Activated CD8-positive, alpha-beta memory T cell treated with anti-CD3 and anti-CD28 coated beads for 36 hours (primary cell): ENCODE data around the gene TMTC3. TPM values are rescaled to one million over a fixed set of nuclear protein-coding genes. Genes with fewer than 3 reads are reported as not detected.
"Not testable (repeated sequence)": the region's sequence is repeated elsewhere in the genome, so short reads cannot be mapped to it uniquely, and the experiment has no call there.

ENCODE experiments used
- CTCF ChIA-PET: fragments of 350-600 bp; sonication (Branson Sonifier 250); formaldehyde crosslinking; loops from one replicate; lab custom pipeline; 2021; ENCODE audit warnings: antibody characterized with exemption; lab: Charles Lee
- POLR2A ChIA-PET: fragments of 350-600 bp; sonication (Branson Sonifier 250); formaldehyde crosslinking; loops from one replicate; lab custom pipeline; 2021; ENCODE audit warnings: antibody characterized with exemption; lab: Charles Lee
- total RNA-seq, 2 experiments: library from RNA; stranded (reverse); gene quantifications; one replicate each; pipeline ENCODE4 v1.2.3, GENCODE V29; 2021

TMTC3 gene
- 1 to 10 TPM; 7.9 to 8.8 TPM for total RNA-seq

DNA sequence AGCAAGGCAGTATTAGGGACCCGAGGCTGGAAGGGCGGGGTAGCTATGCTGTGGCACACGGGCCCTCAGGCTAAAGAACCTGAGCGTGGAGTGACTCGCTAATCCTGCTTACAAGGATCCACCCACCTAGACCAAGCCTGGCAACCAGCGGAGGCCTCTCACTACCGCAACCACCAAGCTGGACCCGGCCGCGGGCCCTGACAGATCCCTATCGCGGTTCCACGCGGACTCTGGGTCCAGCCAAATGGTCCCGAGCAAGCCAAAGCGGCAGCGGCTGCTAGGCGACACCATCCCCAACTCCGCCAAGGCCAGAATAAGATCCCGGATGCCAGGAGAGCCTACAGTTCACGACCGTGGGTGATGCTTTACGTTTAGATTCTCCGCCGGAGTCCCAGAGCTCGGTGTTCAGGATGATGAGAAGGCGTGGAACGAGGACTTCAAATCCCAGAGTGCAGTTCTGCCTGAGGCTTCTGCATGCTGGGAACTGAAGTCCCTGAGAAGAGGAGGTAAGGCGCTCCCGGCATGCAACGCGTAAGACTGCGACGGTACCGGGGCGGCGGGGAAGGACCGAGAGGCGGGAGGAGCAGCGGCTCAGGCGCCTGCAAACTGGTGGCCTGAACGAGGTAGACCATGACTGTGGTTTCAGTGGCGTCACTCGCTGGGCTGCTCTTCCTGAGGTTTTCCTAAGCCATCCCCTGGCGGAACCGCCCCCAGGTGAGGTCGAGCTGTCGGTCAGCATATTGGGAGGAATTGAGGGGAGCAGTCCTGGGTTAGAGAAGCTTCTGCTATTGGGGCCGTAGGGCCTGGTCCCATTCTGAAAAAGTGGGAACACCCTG lies at the start of gene TMTC3, which contains the start of gene CEP290:
Gene TMTC3, plus strand, starts transcription at position 534 of the 836 bp plus-strand sequence. CDS start 6,009 bp downstream, outside the sequence.
Gene CEP290, minus strand, starts transcription at position 315 of the 836 bp plus-strand sequence. CDS start 781 bp downstream, outside the sequence.
- CTCF ChIA-PET = interaction anchor here (1.6 kb wide), 1 partner anchor 877 kb away, joined by 3 read pairs; no protein-coding TSS in a partner anchor

DNA sequence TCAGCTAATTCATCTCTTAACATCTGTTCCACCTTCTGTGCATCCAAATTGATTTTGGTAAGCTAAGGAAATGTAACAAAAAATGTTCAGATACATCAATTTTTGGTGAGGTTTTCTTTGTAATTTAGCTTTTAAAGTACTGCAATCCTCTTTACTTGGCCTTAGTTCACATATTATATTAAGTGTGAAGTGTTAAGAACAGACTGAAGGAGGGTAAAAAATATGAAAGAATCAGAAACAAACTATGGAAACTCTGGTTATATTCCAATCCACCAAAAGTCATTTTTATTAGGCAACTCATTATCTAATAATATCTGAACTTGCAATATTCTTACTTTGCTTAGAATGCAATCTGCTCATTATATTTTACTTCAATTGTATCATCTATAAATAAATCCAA lies 49.3 kb upstream of the TMTC3 start:
- POLR2A ChIA-PET = no interaction called here

More for the DNA sequence above, at the start of gene TMTC3, which contains the start of gene CEP290:
- POLR2A ChIA-PET = interaction anchor here (0.9 kb wide), 1 partner anchor 79 kb away, joined by 3 read pairs; no protein-coding TSS in a partner anchor

DNA sequence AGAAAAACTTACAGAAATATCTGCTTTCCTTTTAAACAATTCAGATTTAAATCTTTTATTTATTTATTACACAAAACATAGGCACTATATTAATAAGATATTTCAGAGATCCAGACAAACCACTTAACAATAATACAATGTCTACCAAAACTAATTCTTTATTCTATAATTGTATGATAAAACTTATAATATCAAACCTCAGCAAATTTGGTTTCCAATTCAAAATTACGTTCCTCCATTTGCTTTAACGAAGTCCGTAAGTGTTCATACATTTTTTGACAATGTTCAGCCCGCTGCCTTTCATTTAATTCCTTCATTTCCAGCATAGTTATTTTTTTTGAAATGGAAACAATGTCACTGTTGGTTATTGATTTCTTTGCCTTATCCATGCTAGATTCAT lies 48.5 kb upstream of the TMTC3 start:
- ChIA-PET POLR2A (no interaction called here), CTCF (no interaction called here)

More for the DNA sequence above, 49.3 kb upstream of the TMTC3 start:
- CTCF ChIA-PET = no interaction called here

DNA sequence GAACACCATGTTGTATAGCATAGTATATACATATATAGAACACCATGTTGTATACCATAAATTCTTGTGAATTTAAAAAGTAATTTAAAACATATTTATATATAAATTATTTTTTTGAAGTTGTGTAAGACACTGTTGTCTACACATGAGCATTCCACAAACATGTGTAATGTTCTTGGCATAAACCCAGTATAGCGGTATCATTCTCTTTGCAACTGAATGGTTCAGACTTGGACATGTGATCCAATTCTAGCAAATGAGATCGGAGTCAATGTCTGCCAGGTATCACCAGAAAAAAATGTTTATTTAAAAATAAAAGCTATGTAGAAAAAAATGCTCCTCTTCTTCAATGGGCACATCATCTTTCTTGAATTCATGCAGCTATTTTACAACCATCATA lies 34.1 kb upstream of the TMTC3 start:
- CTCF ChIA-PET = no interaction called here
- POLR2A ChIA-PET = no interaction called here

DNA sequence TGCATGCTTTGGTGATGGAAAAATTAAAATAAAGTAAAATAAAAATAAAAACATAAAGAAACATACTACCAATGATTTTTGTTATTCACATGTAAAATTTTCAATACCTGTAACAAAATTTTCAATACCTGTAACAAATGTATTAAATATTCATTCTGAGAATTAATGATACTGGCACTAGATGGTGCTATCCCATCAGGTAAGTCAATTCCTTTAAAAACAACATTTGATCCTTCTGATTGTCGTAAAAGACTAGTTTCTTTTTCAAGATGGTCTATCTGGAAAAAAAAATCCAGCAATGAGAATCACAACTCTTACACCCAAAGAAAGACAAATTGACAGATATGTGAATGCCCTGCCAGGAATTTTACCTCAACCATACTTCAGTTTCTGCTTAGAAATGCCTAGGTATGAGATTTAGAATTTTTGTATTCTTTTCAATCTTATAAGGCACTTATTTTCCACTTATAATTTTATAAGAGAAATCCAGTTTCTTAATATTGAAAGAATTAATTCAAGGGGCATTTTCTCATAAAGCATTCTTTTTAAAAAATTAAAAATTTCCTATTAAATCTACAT lies 30.9 kb upstream of the TMTC3 start:
- CTCF ChIA-PET = interaction anchor here (1.4 kb wide), 1 partner anchor 8 kb away, joined by 5 read pairs; no protein-coding TSS in a partner anchor

DNA sequence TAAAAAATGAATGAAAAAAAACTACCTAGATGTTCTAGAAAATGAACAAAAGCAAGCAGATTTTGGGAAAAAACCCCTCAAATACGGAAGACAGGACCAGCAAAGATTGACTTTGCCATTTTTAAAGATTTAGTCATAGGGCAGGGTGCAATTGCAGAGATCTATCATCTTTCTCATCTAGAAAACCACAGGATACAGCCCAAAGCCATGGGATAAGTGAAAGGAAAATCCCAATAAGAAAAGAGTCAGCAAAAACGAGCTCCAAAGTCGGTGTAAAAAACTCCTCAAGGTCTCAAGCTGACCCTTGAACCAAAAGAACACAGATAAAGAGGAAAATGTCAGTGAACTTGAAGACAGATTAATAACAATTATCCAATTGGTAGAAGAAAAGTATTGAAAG lies 28.2 kb upstream of the TMTC3 start:
- CTCF ChIA-PET = no interaction called here
- POLR2A ChIA-PET = no interaction called here

More for the DNA sequence above, 30.9 kb upstream of the TMTC3 start:
- POLR2A ChIA-PET = no interaction called here

DNA sequence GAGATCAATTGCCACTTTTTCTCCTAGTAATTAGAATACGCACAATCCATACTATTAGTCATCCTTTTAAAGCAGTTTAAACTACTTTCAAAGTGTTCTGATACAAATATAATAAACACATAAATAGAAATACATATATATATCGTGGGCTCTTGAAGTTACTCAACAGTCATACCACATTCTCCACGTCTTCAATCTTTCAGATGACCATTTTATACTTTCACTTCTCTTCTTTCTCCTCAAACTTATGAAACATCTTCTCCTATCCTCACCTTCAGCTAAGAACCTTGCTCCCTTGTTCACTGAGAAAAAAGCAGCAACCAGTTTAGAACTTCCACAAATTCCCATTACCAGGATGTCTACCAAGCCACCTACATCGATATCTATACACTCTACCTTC lies 19.4 kb upstream of the TMTC3 start:
- ChIA-PET POLR2A (no interaction called here), CTCF (no interaction called here)

DNA sequence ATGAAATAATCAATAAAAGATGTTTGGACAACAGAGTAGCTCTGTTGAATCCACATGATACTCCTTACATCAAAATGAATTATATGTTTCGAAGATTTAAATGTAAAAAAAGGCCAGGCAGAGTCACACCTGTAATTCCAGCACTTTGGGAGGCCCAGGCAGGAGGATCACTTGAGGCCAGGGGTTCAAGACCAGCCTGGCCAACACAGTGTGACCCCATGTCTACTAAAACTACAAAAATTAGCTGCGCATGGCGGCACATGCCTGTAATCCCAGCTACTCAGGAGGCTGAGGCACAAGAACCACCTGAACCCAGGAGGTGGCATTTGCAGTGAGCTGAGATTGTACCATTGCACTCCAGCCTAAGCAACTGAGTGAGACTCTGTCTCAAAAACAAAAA lies 15.0 kb upstream of the TMTC3 start:
- POLR2A ChIA-PET = no interaction called here

DNA sequence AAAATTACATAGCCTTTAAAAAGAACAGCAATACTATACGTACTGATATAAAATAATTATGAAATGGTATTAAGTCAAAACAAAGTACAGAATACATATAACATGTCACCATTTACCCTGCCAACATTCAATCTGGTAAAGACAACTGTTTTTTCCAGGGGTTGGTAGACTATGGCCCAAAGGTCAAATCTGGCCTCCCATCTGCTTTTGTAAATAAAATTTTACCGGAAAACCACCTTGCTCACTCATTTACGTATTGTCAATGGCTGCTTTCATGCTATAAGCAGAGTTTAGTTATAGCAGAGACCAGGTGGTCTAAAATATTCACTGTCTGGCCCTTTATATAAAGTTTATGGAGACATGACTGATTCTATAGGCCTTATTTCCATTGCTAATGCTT lies 14.3 kb upstream of the TMTC3 start:
- ChIA-PET POLR2A (no interaction called here), CTCF (no interaction called here)

More for the DNA sequence above, 15.0 kb upstream of the TMTC3 start:
- CTCF ChIA-PET = no interaction called here

DNA sequence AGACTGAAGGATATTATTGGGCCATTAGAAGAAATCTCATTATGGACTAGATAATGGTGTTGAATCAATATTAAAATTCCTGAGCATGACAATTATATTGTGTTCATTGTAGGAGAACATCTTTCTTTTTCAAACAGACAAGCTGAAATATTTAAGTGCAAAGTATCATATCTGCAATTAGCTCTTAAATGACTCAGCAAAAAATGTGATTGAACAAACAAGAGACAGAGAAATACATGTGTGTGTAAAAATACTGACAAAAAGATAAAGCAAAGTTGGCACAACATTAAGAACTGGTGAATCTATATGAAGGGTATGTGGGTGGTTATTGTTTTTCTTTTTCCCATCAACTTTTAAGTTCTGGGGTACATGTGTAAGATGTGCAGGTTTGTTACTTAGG lies 9.7 kb upstream of the TMTC3 start:
- POLR2A ChIA-PET = no interaction called here
- CTCF ChIA-PET = no interaction called here

DNA sequence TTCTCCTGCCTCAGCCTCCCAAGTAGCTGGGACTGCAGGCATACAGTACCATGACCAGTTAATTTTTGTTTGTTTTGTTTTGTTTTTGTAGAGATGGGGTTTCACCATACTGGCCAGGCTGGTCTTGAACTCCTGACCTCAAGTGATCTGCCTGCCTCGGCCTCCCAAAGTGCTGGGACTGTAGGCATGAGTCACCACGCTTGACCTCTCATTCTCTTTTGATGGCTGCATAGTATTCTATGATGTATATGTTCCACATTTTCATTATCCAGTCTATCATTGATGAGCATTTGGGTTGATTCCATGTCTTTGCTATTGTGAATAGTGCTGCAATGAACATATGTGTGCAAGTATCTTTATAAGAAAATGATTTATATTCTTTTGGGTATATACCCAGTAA lies 8.9 kb upstream of the TMTC3 start:
- POLR2A ChIA-PET, CTCF ChIA-PET: not testable (repeated sequence)

DNA sequence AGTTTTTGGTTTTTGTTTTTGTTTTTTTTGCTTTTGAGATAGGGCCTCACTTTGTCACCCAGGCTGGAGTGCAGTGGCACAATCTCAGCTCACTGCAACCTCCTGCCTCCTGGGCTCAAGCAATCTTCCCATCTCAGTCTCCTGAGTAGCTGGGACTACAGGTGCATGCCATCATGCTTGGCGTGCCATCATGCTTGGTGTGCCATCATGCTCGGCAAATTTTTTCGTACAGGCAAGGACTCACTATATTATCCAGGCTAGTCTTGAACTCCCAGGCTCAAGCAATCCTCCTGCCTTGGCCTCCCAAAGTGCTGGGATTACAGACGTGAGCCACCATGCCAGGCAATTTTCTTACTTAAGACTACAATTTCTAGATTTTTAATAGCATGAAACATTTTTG lies 2.4 kb upstream of the TMTC3 start:
- POLR2A ChIA-PET, CTCF ChIA-PET: not testable (repeated sequence)

DNA sequence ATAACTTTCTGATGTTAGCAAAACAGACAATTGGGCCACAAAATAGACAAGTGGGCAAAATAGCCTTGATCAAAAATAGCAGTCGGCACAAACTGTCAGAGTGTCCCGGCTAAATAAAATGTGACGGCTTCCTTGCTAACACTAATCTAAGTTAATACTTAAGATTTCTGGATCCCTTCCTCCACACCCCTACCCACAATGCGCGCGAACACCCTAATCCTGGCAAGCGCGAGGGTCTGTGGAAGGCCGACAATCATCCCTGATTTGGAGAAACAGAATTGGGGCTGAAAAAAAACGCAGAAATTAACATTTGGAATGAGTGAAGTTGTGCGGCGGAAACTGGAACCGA lies 708 bp upstream of the TMTC3 start:
- ChIA-PET CTCF (no interaction called here), POLR2A (no interaction called here)

DNA sequence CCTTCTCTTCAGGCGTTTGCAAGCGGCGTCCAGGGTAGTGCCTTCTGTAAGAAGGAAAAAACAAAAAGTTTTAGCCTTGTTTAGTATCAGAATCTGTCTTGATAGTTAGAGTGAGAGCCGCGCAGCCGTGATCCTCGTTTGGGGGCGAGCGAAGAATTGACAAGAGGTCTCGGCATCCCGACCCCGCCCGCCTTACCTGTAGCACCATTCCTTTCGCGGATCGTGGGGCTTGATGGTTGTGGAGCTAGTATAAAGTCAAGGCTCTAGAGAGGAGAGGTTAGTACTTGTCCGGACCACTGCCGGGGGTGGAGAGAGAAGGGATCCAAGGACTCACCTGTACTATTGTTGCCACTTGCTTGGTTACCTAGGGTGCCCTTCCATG lies 494 bp downstream of the TMTC3 start:
- ChIA-PET POLR2A (interaction anchor here (0.9 kb wide), 1 partner anchor 80 kb away, joined by 3 read pairs; no protein-coding TSS in a partner anchor), CTCF (interaction anchor here (1.6 kb wide), 1 partner anchor 877 kb away, joined by 3 read pairs; no protein-coding TSS in a partner anchor)

DNA sequence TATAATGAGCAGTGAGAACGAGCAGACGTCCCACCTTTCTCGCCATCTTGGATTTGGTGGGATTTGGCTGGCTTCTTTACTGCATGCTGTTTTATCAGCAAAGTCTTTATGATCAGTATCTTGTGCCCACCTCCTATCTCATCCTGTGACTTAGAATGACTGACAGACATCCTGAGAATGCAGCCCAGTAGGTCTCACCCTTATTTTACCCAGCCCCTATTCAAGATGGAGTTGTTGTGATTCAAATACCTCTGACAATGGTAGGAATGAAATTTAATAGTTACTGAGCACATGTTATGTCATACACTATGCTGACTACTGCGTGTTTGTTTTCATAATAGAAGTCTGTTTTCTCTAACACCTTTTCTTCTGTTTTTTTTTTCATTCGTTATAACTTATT lies 1.9 kb downstream of the TMTC3 start:
- ChIA-PET POLR2A (no interaction called here), CTCF (no interaction called here)

DNA sequence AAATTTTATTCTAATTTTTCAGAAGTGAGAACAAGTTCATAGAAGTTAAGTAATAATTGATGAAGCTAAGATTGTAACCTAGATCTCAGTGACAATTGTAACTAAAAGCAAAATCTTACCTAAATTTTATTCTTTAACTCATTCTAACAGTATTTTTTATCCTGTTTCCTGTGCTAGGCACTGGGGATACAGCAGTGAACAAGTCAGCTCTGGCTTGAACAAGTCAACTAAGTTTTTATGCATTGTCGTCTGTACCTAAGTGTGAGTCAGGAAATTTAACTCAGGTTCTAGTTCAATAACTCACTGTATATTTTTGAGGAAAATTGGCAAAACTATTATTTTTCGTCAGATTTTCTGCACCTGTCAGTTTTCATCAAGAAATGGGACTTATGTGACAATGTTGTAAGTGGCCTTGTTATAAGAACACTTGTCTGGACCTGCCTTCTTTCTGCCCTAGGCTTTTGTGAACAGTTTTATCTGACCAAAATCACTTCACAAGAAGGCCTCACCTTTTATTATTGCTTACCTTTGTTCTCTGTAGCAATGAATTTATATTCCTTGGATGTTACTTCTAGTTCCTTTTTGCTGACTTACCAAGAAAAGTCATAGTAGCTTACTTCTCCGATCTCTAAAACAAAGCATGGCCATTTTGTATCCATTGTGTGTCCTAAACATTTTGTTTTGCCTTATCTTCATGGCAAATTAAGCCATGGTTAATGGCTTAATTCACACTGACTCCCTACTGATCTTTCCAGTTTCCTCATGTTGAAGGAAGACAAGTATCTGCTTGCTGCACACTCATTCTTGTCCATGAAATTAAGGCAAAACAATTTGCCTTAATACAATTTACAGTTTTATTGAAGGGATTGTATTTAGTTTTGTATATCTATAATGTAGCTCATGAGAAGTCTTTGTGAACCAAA lies 2.7 kb downstream of the TMTC3 start:
- ChIA-PET CTCF (no interaction called here), POLR2A (no interaction called here)

DNA sequence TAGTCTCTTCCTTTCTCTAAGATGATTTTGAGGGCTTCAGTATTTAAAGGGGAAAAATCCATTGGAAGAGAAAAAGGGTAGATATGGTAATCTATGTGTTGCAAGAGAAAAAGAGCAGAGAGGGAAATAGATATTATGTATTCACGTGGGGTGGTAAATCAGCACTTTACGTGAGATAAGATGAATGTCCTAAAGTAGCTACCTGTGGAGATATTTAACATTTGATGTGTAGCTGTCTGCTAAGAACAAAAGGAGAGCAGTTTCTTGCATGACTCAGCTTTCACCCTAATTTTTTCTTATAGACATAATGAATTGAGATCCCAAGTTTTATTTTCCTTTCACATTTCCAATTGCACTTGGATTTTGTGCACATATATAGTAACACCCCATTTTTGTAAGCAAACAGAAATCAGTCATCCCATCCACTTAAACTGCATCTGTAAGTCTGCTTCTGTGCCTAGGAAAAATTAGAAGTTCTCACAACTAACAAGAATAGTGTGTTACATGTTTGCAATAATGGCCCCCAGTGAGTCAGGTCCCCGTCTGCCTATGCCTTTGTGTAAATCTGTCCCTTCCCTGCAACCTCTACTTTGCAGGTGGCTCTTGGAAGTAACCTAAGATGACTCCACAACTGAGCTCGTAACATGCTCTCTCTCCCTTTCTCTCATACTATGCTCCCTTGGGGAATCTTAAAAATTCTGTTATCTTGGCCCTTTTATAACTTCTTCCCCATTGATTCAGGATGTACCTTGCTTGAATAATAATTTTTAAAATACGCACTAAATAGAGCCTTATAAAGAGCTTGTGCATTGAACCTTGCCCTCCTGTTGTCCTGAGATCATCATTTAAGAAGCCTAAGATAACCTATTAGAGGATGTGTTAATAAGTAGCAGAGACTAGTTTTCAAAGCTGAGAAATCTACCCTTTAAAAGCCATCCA lies 3.7 kb downstream of the TMTC3 start:
- ChIA-PET POLR2A (no interaction called here), CTCF (no interaction called here)

DNA sequence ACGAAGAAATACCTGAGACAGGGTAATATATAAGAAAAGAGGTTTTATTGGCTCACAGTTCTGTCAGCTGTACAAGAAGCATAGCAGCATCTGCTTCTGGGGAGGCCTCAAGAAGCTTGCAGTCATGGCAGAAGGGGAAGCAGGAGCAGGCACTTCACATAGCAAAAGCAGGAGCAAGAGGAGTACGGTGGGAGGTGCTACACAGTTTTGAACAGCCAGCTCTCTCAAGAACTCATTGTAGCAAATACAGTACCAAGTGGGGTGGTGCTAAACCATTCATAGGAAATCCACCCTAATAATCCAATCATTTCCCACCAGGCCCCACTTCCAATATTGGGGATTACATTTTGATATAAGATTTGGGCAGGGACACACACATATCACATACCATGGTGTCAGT lies 8.0 kb downstream of the TMTC3 start:
- ChIA-PET CTCF (no interaction called here), POLR2A (no interaction called here)

DNA sequence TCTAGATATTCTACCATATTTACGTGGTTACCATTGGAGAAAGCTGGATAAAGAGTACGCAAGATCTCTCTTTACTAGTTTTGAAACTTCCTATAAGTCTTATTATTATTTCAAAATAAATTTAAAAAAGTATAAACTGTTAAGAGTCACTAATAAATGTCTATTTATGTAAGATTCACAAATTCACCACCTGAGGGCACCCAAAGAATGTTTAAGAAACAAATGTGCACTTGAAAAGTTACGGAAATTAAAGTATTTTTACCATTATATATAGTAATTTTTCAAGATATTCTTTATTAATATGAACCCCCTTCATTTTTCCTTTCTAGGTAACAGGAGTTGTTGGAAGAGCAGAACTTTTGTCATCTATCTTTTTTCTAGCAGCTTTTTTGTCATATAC lies 11.9 kb downstream of the TMTC3 start:
- CTCF ChIA-PET = no interaction called here
- POLR2A ChIA-PET = no interaction called here
